Lung microvascular endothelial cell (primary cell): ENCODE data around the gene LIMA1. TPM values are rescaled to one million over a fixed set of nuclear protein-coding genes. Genes with fewer than 3 reads are reported as not detected.
"Not testable (repeated sequence)": the region's sequence is repeated elsewhere in the genome, so short reads cannot be mapped to it uniquely, and the experiment has no call there.

ENCODE experiments used
- DNase-seq, 2 donors: peaks; one replicate each; pipeline versions ENCODE4 v3.0.0 to v3.0.0-alpha.2; 2010; ENCODE audit warnings: low read depth in 2 of 2
- total RNA-seq: library from RNA; depleted of rRNA; stranded (reverse); fragments of >200 nt; gene quantifications from 2 replicates; pipeline ENCODE4 v1.2.1, GENCODE V29; 2014

The LIMA1 gene
- total RNA-seq, 1 donor from 2014 or later = 20.2 TPM

GRCh38 chr12:50187084-50187900 is 96.0 kb downstream of the LIMA1 start:
- peak in 1 of 2 donors; percentile 35 for DNase-seq

- DNase-seq = no peak
These were observed 96.6 kb downstream of the LIMA1 start for GRCh38 chr12:50186681-50187080.

DNA sequence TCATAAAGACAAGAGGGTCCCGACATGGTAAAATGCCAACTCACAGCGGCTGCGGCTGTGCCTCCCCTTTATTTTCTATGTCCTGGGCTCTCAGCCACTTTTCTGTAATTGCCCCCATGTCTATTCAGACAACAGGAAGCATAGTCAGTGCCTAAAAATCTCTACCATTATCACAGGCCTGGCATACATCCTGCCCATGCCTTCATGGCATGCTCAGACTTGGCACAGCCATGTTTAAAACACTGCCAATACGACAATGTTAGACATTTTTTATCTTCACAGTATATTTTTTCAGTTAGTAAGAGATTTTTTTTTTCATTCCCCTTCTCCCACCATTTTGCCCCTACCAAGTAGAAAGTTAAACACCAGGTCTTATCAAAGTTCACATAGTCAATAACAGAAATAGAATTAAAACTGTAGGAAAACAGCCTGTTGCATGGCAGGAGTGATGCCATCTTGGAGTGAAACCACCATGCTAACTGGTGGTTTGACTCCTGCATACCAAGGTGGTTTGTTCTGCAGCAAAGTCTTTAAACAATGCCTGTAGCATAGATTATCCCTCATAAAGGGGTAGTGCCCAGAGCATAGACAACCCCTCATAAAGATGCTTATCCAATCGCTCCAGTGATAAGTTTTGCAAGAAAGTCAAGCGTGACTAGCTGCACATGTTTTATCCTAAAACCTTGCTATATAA is 97.2 kb downstream of the LIMA1 start:
- peak; percentile 78 to 79 for DNase-seq

DNA sequence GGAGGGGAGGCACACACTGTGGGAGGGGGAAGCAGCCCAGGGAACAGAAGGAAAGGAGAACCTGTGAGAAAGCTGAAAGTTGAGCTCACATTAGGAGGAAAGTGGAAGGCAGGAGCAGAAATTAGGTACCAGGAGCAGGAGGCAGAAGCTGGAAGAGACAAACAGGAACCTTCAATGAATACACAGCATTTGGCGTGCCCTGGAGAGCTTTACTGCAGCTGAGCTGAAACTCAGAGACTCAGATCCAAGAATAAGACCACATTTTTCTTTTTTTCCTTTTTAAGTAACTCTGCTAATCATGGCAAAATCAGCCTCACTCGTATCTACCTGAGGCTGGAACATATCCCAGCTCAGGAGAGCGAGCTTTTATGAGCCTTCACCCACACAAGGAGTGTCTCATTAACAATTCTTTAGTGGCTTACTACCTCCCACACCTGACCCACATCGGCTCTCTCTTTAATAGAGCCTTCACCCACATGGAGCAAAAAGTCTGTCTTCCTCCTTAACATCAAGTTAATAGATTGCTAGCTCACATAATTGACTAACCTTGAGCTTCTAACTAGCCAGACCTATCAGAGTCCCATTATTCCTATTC is 97.9 kb downstream of the LIMA1 start:
- no peak for DNase-seq

- no peak for DNase-seq
These were observed 99.1 kb downstream of the LIMA1 start for GRCh38 chr12:50184261-50184660.

DNA sequence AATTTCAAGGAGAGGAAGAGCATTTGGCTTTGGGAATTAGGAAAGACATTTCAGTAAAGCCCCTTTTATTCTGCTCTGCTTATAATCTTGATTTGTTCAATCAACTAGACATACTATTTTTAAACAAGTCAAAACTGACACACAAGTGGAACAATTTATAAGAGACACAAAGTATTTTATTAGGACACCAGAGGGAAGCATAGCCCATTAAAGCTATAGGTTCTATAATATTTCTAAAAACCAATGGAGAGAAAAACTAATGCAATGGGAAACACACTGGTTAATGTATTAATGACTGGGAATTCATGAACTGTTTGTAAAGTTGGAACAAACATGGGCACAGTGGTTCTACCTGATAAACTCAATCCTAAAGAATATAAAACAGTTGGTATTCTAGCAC is 100.9 kb downstream of the LIMA1 start:
- peak in 1 of 2 donors; percentile 46 for DNase-seq

DNA sequence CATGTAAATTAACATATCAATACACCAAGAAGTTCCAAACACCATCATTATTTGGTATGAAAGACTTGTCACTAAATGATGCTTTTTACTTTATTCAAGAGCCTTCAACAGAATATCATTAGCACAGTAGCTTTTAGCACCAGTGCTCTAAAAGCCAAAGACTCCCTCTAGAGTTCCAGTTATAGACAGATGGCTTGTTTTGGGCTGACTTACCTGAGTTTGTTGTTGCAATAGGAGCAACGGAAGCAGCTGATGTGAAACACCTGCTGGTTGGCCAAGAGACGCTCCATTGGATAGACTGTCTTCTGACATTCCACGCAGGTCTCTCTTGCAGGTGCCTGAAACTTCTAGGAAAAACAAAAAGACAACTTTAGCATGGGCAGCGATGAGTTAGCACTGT is 101.6 kb downstream of the LIMA1 start:
- DNase-seq = no peak

- no peak for DNase-seq
These were observed 107.6 kb downstream of the LIMA1 start for GRCh38 chr12:50175716-50176026.

DNA sequence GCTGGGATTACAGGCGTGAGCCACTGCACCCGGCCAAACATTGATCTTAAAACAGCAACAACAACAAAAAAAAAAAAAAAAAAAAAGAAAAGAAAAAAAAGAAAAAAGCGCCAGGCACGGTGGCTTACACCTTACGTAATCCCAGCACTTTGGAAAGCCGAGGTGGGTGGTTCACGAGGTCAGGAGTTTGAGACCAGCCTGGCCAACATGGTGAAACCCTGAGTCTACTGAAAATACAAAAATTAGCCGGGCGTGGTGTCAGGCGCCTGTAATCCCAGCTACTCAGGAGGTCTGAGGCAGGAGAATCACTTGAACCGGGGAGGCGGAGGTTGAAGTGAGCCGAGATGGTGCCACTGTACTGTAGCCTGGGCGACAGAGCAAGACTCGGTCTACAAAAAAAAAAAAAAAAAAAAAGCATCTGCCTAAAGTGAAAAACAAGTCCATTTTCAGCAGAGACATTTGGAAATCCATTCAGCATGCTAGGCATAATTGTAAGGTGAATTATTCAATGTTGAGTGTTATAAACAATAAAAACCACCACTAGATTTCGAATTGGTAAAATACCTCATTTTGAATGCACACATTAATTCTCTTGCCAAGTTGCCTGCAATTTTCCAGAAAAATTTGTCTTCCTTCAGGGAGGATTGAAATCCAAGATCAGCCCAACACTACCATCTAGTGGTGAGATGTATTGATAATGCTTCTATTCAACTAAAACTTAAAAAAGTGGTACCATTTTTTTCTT is 108.2 kb downstream of the LIMA1 start:
- peak; percentile 80 to 87 for DNase-seq

GRCh38 chr12:50167049-50167828 is 116.1 kb downstream of the LIMA1 start, which contains the start of gene CERS5:
TSS of gene CERS5 (minus strand) at chr12:50167369. CDS start at chr12:50167297, 72 bp downstream.
- DNase-seq = peak; percentile 98 to 99

DNA sequence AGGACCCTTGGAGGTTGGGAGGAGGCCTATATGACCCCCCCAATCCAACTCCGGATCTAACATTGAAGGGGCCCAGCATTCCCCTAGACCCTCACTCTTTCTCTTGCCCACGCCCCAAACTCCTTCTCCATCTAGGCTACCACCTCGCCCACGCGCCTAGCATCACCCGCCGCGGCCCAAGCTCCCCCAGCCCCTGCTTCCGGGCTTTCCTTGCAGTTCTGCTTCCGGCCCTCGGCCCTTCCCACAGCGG is 116.6 kb downstream of the LIMA1 start:
- DNase-seq = no peak

- DNase-seq = no peak
These were observed 118.4 kb downstream of the LIMA1 start for GRCh38 chr12:50164963-50165362.

DNA sequence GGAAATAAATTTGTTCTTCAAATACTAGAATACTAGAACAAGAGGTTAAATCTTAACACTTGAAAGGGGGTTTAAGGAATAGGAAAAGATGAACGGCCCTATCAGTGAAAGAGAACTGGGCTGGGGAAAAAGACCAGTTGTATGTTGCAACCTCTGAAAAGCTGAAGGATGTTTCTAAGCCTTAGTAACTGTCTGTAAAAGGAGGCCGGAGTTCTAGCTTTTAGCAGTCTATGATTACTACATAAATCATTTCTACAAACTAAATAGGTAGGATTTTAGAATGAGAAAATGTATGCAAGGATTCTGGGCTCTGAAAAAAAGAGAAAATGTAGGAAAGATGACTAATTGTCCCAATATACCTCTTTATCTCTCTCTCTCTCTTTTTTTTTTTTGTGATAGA is 121.1 kb downstream of the LIMA1 start:
- DNase-seq = no peak

DNA sequence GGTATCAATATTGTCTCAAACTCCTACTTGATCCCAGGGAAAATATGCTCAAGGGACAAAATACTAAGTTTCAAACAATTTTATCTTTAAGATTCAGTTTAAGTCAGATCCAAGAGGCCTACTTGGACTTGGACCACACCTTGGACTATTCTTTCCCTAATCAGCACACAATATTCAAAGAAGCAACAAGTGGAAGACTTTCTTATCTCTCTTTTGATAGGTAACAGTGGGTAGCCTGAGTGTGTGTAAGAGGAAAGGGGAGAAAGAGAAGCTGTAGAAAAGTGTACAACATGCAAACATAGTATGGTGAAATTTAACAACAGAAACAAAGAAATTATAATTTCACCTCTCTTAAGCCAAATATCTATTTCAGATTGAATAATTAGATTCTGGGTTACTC is 122.7 kb downstream of the LIMA1 start:
- no peak for DNase-seq

DNA sequence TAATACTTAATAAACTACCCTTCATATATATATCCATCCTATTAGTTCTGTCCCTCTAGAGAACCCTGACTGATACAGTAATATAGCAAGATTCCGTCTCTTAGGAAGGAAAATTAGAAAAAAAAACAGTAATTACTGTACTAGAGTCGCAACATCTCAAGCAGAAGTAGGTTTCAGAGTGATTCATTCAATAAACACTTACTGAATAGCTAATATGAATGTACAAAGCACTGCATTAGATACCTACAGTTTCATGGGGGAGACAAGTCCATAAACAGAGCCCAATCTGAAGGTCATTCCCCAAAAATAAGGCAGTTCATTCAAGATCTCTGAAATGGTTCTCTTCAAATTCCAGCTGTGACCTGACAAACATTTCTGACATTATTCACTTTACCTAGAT is 126.1 kb downstream of the LIMA1 start:
- no peak for DNase-seq

GRCh38 chr12:50156641-50157040 is 126.7 kb downstream of the LIMA1 start:
- DNase-seq = no peak

GRCh38 chr12:50154947-50155346 is 128.4 kb downstream of the LIMA1 start:
- DNase-seq = not testable (repeated sequence)

DNA sequence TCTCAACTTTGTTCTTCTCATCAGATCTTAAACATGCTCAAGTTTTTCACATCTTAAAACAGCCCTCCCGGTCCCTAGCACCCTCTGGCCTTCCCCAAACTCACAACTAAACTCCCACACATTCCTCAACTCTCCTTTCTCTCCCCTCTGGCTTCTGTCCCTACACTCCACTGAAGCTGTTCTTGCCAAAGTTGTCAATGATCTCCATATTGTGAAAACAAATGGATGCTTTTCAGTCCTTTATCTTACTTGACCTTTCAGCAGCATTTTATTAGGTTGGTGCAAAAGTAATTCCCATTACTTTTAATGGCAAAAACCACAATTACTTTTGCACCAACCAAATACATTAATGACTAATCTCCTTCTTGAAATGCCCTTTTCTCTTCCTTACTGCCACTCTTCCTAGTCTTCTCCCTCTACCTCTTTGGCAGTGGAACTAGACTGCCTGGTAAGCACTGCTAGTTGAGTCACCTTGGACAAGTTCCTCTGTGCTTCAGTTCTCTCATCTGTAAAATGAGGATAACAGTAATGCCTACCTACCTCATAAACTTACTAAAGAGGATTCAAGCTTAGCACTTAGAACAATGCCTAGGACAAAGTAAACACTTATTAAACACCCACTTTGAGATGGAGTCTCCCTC is 132.2 kb downstream of the LIMA1 start:
- DNase-seq = no peak

DNA sequence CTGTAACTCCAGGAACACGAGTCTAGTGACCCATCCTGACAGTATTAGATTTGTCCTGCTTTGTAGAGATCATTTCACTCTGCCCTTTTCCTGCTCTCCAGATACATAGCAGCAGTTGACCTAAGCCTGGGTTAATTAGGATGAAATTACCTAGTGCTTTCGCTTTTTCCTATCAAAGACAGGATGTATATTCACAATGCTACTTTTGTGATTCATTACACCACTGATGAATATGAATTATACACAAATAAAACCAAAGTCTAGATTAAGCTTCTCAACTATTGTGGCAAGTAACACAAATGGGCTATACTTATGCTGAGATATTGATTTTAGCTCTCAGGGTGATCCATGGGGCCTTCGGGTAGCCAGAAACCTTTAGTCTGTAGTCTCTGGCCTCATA is 134.0 kb downstream of the LIMA1 start:
- DNase-seq = peak in 1 of 2 donors; percentile 17

GRCh38 chr12:50148011-50148410 is 135.3 kb downstream of the LIMA1 start:
- not testable (repeated sequence) for DNase-seq

DNA sequence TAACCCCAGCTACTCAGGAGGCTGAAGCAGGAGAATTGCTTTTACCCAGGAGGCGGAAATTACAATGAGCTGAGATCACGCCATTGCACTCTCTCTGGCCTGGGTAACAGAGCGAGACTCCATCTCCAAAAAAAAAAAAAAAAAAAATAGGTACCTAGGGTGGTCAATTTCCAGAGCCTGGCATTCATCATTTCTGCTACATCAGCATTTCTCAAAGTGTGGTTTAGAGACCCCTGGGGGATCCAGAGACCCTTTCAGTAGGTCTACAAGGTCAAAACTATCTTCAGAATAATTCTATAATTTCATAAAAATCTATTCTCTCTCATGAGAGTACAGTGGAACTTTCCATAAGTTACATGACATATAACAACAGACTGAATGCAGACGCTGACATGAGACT is 136.0 kb downstream of the LIMA1 start:
- DNase-seq = no peak
